HG02981 (cell line): ENCODE data around the gene NECTIN3.
A peak's percentile ranks its signal among the peaks of the same experiment; 100 is the strongest.

Experiments used
- ATAC-seq: cut with Tn5 transposase; IDR thresholded peaks from one replicate; pipeline ENCODE4 v1.9.1; 2021; ENCODE audit warnings: mild to moderate bottlenecking, moderate library complexity; ENCODE audit not compliant: unreplicated experiment

Gene NECTIN3

GRCh38 chr3:111071257-111072030, at the start of gene NECTIN3:
Gene NECTIN3, plus strand, starts transcription at chr3:111071816. Its CDS starts 202 bp downstream, at chr3:111072018.
- peak; percentile 85 for ATAC-seq

- no peak for ATAC-seq
Measured at GRCh38 chr3:111027868-111028267, 43.7 kb upstream of the NECTIN3 start.

- ATAC-seq, result no peak
Measured at GRCh38 chr3:111031538-111031937, 40.1 kb upstream of the NECTIN3 start.

GRCh38 chr3:111032677-111033076, 38.9 kb upstream of the NECTIN3 start:
- ATAC-seq, result no peak

- no peak for ATAC-seq
Measured at GRCh38 chr3:111033470-111034050, 38.1 kb upstream of the NECTIN3 start.

GRCh38 chr3:111035316-111035715, 36.3 kb upstream of the NECTIN3 start:
- no peak for ATAC-seq

- no peak for ATAC-seq
Measured at GRCh38 chr3:111035902-111036301, 35.7 kb upstream of the NECTIN3 start.

- ATAC-seq, result no peak
Measured at GRCh38 chr3:111040959-111041358, 30.7 kb upstream of the NECTIN3 start.

- no peak for ATAC-seq
Measured at GRCh38 chr3:111045564-111045963, 26.1 kb upstream of the NECTIN3 start.

GRCh38 chr3:111047042-111047441, 24.6 kb upstream of the NECTIN3 start:
- no peak for ATAC-seq

GRCh38 chr3:111047812-111048435, 23.7 kb upstream of the NECTIN3 start:
- ATAC-seq, result no peak

GRCh38 chr3:111051354-111051753, 20.3 kb upstream of the NECTIN3 start:
- no peak for ATAC-seq

GRCh38 chr3:111068574-111068973, 3.0 kb upstream of the NECTIN3 start:
- ATAC-seq, result no peak

- no peak for ATAC-seq
Measured at GRCh38 chr3:111069974-111070771, 1.4 kb upstream of the NECTIN3 start.

- ATAC-seq, result peak; percentile 4
Measured at GRCh38 chr3:111070772-111071256, 802 bp upstream of the NECTIN3 start.

- peak; percentile 20 for ATAC-seq
Measured at GRCh38 chr3:111072031-111072921, 660 bp downstream of the NECTIN3 start.

- ATAC-seq, result no peak
Measured at GRCh38 chr3:111073218-111073617, 1.6 kb downstream of the NECTIN3 start.

- no peak for ATAC-seq
Measured at GRCh38 chr3:111076732-111077131, 5.1 kb downstream of the NECTIN3 start.

GRCh38 chr3:111077369-111077768, 5.8 kb downstream of the NECTIN3 start:
- ATAC-seq, result no peak

GRCh38 chr3:111080413-111080812, 8.8 kb downstream of the NECTIN3 start:
- no peak for ATAC-seq
